Measurements from ENCODE around the gene GDPD3. TPM values are rescaled to one million over a fixed set of nuclear protein-coding genes. Genes with fewer than 3 reads are reported as not detected.

The GDPD3 gene
- total RNA-seq, 1 experiment from 2014 or later = 3.8 TPM

GRCh38 chr16:30088237-30088831 is 25.0 kb downstream of the GDPD3 start:
- Histone ChIP-seq H4K8ac (replicated peaks; ENCODE audit: insufficient read length, low read depth, low read length) (no peak overlapping the region), H4K5ac (ENCODE audit: insufficient read length, low read depth, low read length) (no peak overlapping the region), H3K18ac (ENCODE audit: insufficient read length, low read depth, low read length) (no peak overlapping the region), H2BK5ac (ENCODE audit: insufficient read length, low read length) (no peak overlapping the region), H3K9me3 (ENCODE audit: control insufficient read depth, low read depth, low read length) (no peaks in the 10 kb centered on the region), H3K23ac (ENCODE audit: insufficient read length, low read depth, low read length) (no peak overlapping the region), H3K4me1 (ENCODE audit: insufficient read depth, low read length) (no peaks in the 10 kb centered on the region), H3T11ph (ENCODE audit: low read length) (no peak overlapping the region), H2AK5ac (ENCODE audit: insufficient read length, low read length) (no peak overlapping the region), H3K27ac (ENCODE audit: insufficient read length, low read depth, low read length) (no peak overlapping the region), H3K27me3 (ENCODE audit: insufficient read depth, low read length) (no peaks in the 10 kb centered on the region), H3K9ac (ENCODE audit: extremely low read depth, insufficient read length, low read length) (no peak overlapping the region), H3K14ac (ENCODE audit: insufficient read depth, low read length) (no peak overlapping the region), H3K4ac (ENCODE audit: low read depth, low read length) (no peak overlapping the region), H4K91ac (ENCODE audit: insufficient read length, low read depth, low read length) (no peak overlapping the region), H4K20me1 (ENCODE audit: control insufficient read depth, insufficient read depth, insufficient read length) (no peaks in the 10 kb centered on the region), H2BK20ac (ENCODE audit: low read depth, low read length, poor library complexity, severe bottlenecking) (no peak overlapping the region), H2BK120ac (ENCODE audit: low read depth, low read length, poor library complexity, severe bottlenecking) (no peak overlapping the region), H2BK15ac (ENCODE audit: low read depth, low read length) (no peak overlapping the region), H3K4me2 (ENCODE audit: insufficient read depth, insufficient read length, low read length) (no peak overlapping the region), H3K56ac (ENCODE audit: insufficient read length, low read depth, low read length) (no peak overlapping the region), H3K23me2 (ENCODE audit: insufficient read length, low read depth, low read length, poor library complexity, severe bottlenecking) (peaks cover 10% of the 10 kb centered on the region), H2BK12ac (ENCODE audit: insufficient read length, low read depth, low read length) (no peak overlapping the region), H2AFZ (ENCODE audit: low read length) (no peak overlapping the region), H3K79me2 (ENCODE audit: insufficient read depth, low read length) (no peaks in the 10 kb centered on the region), H3K79me1 (ENCODE audit: insufficient read depth, low read depth, low read length, poor library complexity, severe bottlenecking) (no peaks in the 10 kb centered on the region)
- H3K9me3 Mint-ChIP-seq = no peaks in the 10 kb centered on the region; a peak in 1 of 5 replicates
- TF ChIP-seq, protein P1, sequence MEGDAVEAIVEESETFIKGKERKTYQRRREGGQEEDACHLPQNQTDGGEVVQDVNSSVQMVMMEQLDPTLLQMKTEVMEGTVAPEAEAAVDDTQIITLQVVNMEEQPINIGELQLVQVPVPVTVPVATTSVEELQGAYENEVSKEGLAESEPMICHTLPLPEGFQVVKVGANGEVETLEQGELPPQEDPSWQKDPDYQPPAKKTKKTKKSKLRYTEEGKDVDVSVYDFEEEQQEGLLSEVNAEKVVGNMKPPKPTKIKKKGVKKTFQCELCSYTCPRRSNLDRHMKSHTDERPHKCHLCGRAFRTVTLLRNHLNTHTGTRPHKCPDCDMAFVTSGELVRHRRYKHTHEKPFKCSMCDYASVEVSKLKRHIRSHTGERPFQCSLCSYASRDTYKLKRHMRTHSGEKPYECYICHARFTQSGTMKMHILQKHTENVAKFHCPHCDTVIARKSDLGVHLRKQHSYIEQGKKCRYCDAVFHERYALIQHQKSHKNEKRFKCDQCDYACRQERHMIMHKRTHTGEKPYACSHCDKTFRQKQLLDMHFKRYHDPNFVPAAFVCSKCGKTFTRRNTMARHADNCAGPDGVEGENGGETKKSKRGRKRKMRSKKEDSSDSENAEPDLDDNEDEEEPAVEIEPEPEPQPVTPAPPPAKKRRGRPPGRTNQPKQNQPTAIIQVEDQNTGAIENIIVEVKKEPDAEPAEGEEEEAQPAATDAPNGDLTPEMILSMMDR (conservative IDR thresholded peaks at IDR 0.05) = no peak
- no CpG with 5 or more reads among the region's 10 CpGs for WGBS (ENCODE audit: extremely low coverage, insufficient read length, low lambda C conversion rate)
- no peak overlapping the region; a peak in 1 of 5 replicates for H3K4me3 Mint-ChIP-seq
- H3K4me1 Mint-ChIP-seq = peaks cover 10 to 16% of the 10 kb centered on the region in 2 experiments
- peaks cover 4% of the 10 kb centered on the region; the same call in 1 of the 2 replicates for H3K27me3 Mint-ChIP-seq (ENCODE audit: low read depth)
- no peak for DNase-seq
- H3K36me3 Mint-ChIP-seq (ENCODE audit: insufficient read depth in 1 of 3, low read depth in 3 of 3) = peaks cover 8 to 28% (median 28%) of the 10 kb centered on the region in 3 experiments; a peak in 6 of 7 replicates
- H3K27ac Mint-ChIP-seq = peak overlapping the region; percentile 14 to 79 (median 53); a peak in 4 of 7 replicates

Data from H9 (cell line).